Mesenchymal stem cell (in vitro differentiated cells and primary cell): Measurements from ENCODE around the gene CHST11.

ENCODE experiments used
- DNase-seq: peaks from one replicate; pipeline ENCODE4 v3.0.0-alpha.2; 2013
- H2AFZ ChIP-seq: one replicate; pipeline ENCODE4 v1.6.1; 2013; ENCODE audit warnings: low read depth, mild to moderate bottlenecking, control low read depth, inconsistent platforms, low read length, moderate library complexity
- H2AK5ac ChIP-seq: 2 replicates; pipeline ENCODE4 v1.6.1; 2013; ENCODE audit warnings: low read length, moderate library complexity, mild to moderate bottlenecking, inconsistent platforms; ENCODE audit not compliant: severe bottlenecking
- H2BK120ac ChIP-seq: one replicate; pipeline ENCODE4 v1.6.1; 2013; ENCODE audit warnings: low read depth, mild to moderate bottlenecking, inconsistent platforms, low read length, moderate library complexity
- H2BK12ac ChIP-seq, 2 experiments: one replicate each; pipeline ENCODE4 v1.6.1; 2013; ENCODE audit warnings: inconsistent platforms in 2 of 2, low read length in 2 of 2, mild to moderate bottlenecking in 2 of 2, moderate library complexity in 2 of 2, control low read depth in 1 of 2
- H2BK15ac ChIP-seq: one replicate; pipeline ENCODE4 v1.6.1; 2013; ENCODE audit warnings: mild to moderate bottlenecking, low read depth, inconsistent platforms; ENCODE audit not compliant: poor library complexity, severe bottlenecking
- H2BK5ac ChIP-seq: 2 replicates; pipeline ENCODE4 v1.6.1; 2013; ENCODE audit warnings: low read depth, mild to moderate bottlenecking, low read length, control low read depth, inconsistent platforms; ENCODE audit not compliant: poor library complexity, severe bottlenecking
- H3K14ac ChIP-seq, 2 experiments: one replicate each; pipeline ENCODE4 v1.6.1; 2013; ENCODE audit warnings: inconsistent platforms in 2 of 2, low read length in 2 of 2, control low read depth in 1 of 2, mild to moderate bottlenecking in 1 of 2, moderate library complexity in 1 of 2
- H3K18ac ChIP-seq, 2 experiments: one replicate each; pipeline ENCODE4 v1.6.1; 2013; ENCODE audit warnings: inconsistent platforms in 2 of 2, low read length in 2 of 2, control low read depth in 1 of 2, low read depth in 1 of 2, mild to moderate bottlenecking in 1 of 2
- H3K23ac ChIP-seq, 2 experiments: one replicate each; pipeline ENCODE4 v1.6.1; 2013; ENCODE audit warnings: inconsistent platforms in 2 of 2, low read length in 2 of 2, mild to moderate bottlenecking in 2 of 2, moderate library complexity in 2 of 2, control low read depth in 1 of 2
- H3K27ac ChIP-seq: 2 replicates; pipeline ENCODE4 v1.5.1; 2013; ENCODE audit warnings: mild to moderate bottlenecking, moderate library complexity, low read length, control low read depth, inconsistent platforms; ENCODE audit not compliant: poor library complexity, severe bottlenecking
- H3K27me3 ChIP-seq, 2 experiments: 2 replicates each; pipeline versions ENCODE4 v1.6.1 to v1.7.0; 2013; ENCODE audit warnings: low read length in 2 of 2, mild to moderate bottlenecking in 2 of 2, moderate library complexity in 2 of 2, control low read depth in 1 of 2, inconsistent platforms in 1 of 2; ENCODE audit not compliant: control insufficient read depth in 1 of 2, insufficient read depth in 1 of 2
- H3K36me3 ChIP-seq, 2 experiments: 2 replicates each; pipeline versions ENCODE4 v1.6.1 to v1.7.0; 2013; ENCODE audit warnings: low read length in 2 of 2, control low read depth in 1 of 2, inconsistent platforms in 1 of 2, low read depth in 1 of 2, mild to moderate bottlenecking in 1 of 2; ENCODE audit not compliant: insufficient read depth in 2 of 2, control insufficient read depth in 1 of 2
- H3K4ac ChIP-seq, 2 experiments: one replicate each; pipeline ENCODE4 v1.6.1; 2013; ENCODE audit warnings: inconsistent platforms in 2 of 2, low read length in 2 of 2, mild to moderate bottlenecking in 2 of 2, moderate library complexity in 2 of 2, control low read depth in 1 of 2, low read depth in 1 of 2
- H3K4me1 ChIP-seq: 2 replicates; pipeline ENCODE4 v1.6.1; 2013; ENCODE audit warnings: low read depth, low read length, control low read depth; ENCODE audit not compliant: control insufficient read depth, insufficient read depth
- H3K4me2 ChIP-seq: 2 replicates; pipeline ENCODE4 v1.6.1; 2013; ENCODE audit warnings: low read length, mild to moderate bottlenecking, inconsistent platforms; ENCODE audit not compliant: poor library complexity, severe bottlenecking
- H3K4me3 ChIP-seq, 2 experiments: 2 replicates each; pipeline versions ENCODE4 v1.5.1 to v1.7.0; 2013; ENCODE audit warnings: low read length in 2 of 2, mild to moderate bottlenecking in 2 of 2, control low read depth in 1 of 2, low read depth in 1 of 2; ENCODE audit not compliant: insufficient read depth in 1 of 2
- H3K79me1 ChIP-seq: replicated peaks from 2 replicates; pipeline ENCODE4 v1.6.1; 2013; ENCODE audit warnings: mild to moderate bottlenecking, control low read depth, low read length, inconsistent platforms; ENCODE audit not compliant: poor library complexity, severe bottlenecking
- H3K9ac ChIP-seq: 2 replicates; pipeline ENCODE4 v1.7.0; 2013; ENCODE audit warnings: mild to moderate bottlenecking, low read length, moderate library complexity
- H3K9me3 ChIP-seq: 2 replicates; pipeline ENCODE4 v1.7.0; 2013; ENCODE audit warnings: mild to moderate bottlenecking, low read length; ENCODE audit not compliant: control insufficient read depth
- H4K8ac ChIP-seq: one replicate; pipeline ENCODE4 v1.6.1; 2013; ENCODE audit warnings: inconsistent platforms, mild to moderate bottlenecking, low read length, moderate library complexity
- H4K91ac ChIP-seq: one replicate; pipeline ENCODE4 v1.6.1; 2013; ENCODE audit warnings: mild to moderate bottlenecking, low read length, inconsistent platforms
- WGBS: methylation state at CpG from one replicate; pipeline ENCODE4 v1.1.7; 2013; ENCODE audit warnings: mixed read lengths; 5-methylcytosine and 5-hydroxymethylcytosine counted together

The CHST11 gene

GRCh38 chr12:104546575-104546974, 89.8 kb downstream of the CHST11 start:
- H3K27ac ChIP-seq: no peak overlapping the region
- no peak overlapping the region for H2AFZ ChIP-seq
- no peaks in the 10 kb centered on the region for H3K9me3 ChIP-seq
- no peak overlapping the region for H3K4me2 ChIP-seq
- no peak overlapping the region for H2AK5ac ChIP-seq
- no peak overlapping the region for H4K8ac ChIP-seq
- no peak overlapping the region for H2BK5ac ChIP-seq
- DNase-seq: no peak
- no peak overlapping the region for H2BK120ac ChIP-seq
- H3K4me3 ChIP-seq: no peak overlapping the region
- no peaks in the 10 kb centered on the region for H3K27me3 ChIP-seq
- H3K36me3 ChIP-seq: no peaks in the 10 kb centered on the region
- H2BK12ac ChIP-seq: no peak overlapping the region
- no peaks in the 10 kb centered on the region for H3K4me1 ChIP-seq
- WGBS: 92% methylated on average over 3 of the region's 3 CpGs
- no peak overlapping the region for H2BK15ac ChIP-seq
- H3K9ac ChIP-seq: no peak overlapping the region
- H3K79me1 ChIP-seq: peaks cover 1% of the 10 kb centered on the region
- no peak overlapping the region for H3K23ac ChIP-seq
- no peak overlapping the region for H4K91ac ChIP-seq
- no peak overlapping the region for H3K4ac ChIP-seq
- no peak overlapping the region for H3K18ac ChIP-seq
- H3K14ac ChIP-seq: no peak overlapping the region

- Histone ChIP-seq H3K18ac (no peak overlapping the region), H2BK15ac (no peak overlapping the region), H3K4me1 (no peaks in the 10 kb centered on the region), H3K27ac (no peak overlapping the region), H3K27me3 (no peaks in the 10 kb centered on the region), H3K9ac (no peak overlapping the region), H2AK5ac (no peak overlapping the region), H4K8ac (no peak overlapping the region), H3K4me2 (no peak overlapping the region), H3K23ac (no peak overlapping the region), H2BK120ac (no peak overlapping the region), H3K36me3 (no peaks in the 10 kb centered on the region), H2BK12ac (no peak overlapping the region), H4K91ac (no peak overlapping the region), H3K14ac (no peak overlapping the region), H3K9me3 (no peaks in the 10 kb centered on the region), H2AFZ (no peak overlapping the region), H3K4me3 (no peak overlapping the region), H3K4ac (no peak overlapping the region), H2BK5ac (no peak overlapping the region), H3K79me1 (peaks cover 1% of the 10 kb centered on the region)
- no peak for DNase-seq
- WGBS: 97% methylated on average over 9 of the region's 9 CpGs
These were observed 90.5 kb downstream of the CHST11 start for GRCh38 chr12:104547235-104547634.

GRCh38 chr12:104549815-104550480, 93.2 kb downstream of the CHST11 start:
- no peak overlapping the region for H3K9ac ChIP-seq
- no peak overlapping the region for H2BK5ac ChIP-seq
- peaks cover 1% of the 10 kb centered on the region for H3K79me1 ChIP-seq
- peaks cover 10% of the 10 kb centered on the region for H3K9me3 ChIP-seq
- H3K4me2 ChIP-seq: no peak overlapping the region
- no peak overlapping the region for H2AFZ ChIP-seq
- WGBS: 77% methylated on average over 9 of the region's 9 CpGs
- H4K91ac ChIP-seq: no peak overlapping the region
- no peak overlapping the region for H3K18ac ChIP-seq
- H4K8ac ChIP-seq: no peak overlapping the region
- H3K27me3 ChIP-seq: peaks cover 0 to 10% of the 10 kb centered on the region in 2 experiments
- H3K36me3 ChIP-seq: no peaks in the 10 kb centered on the region
- H3K27ac ChIP-seq: no peak overlapping the region
- H2BK120ac ChIP-seq: no peak overlapping the region
- H2BK15ac ChIP-seq: no peak overlapping the region
- no peak overlapping the region for H3K14ac ChIP-seq
- no peak overlapping the region for H2AK5ac ChIP-seq
- no peak overlapping the region for H3K4ac ChIP-seq
- no peak for DNase-seq
- H3K4me3 ChIP-seq: no peak overlapping the region
- no peak overlapping the region for H2BK12ac ChIP-seq
- no peak overlapping the region for H3K23ac ChIP-seq
- H3K4me1 ChIP-seq: no peaks in the 10 kb centered on the region

- Histone ChIP-seq H3K4me3 (no peak overlapping the region), H3K27ac (no peak overlapping the region), H3K9me3 (peaks cover 10% of the 10 kb centered on the region), H3K4me2 (no peak overlapping the region), H3K18ac (no peak overlapping the region), H3K79me1 (peaks cover 1% of the 10 kb centered on the region), H3K4ac (no peak overlapping the region), H3K36me3 (no peaks in the 10 kb centered on the region), H2BK12ac (no peak overlapping the region), H3K23ac (no peak overlapping the region), H4K91ac (no peak overlapping the region), H3K4me1 (no peaks in the 10 kb centered on the region), H2AFZ (no peak overlapping the region), H3K9ac (no peak overlapping the region), H2BK5ac (no peak overlapping the region), H3K27me3 (peaks cover 0 to 16% of the 10 kb centered on the region in 2 experiments), H2BK15ac (no peak overlapping the region), H2AK5ac (no peak overlapping the region), H4K8ac (no peak overlapping the region), H2BK120ac (no peak overlapping the region), H3K14ac (no peak overlapping the region)
- DNase-seq: no peak
- WGBS: 89% methylated on average over 14 of the region's 14 CpGs
These were observed 94.7 kb downstream of the CHST11 start for GRCh38 chr12:104551313-104551931.
